Fibroblast of the aortic adventitia (primary cell): ENCODE data around the gene SCFD2. TPM values are rescaled to one million over a fixed set of nuclear protein-coding genes. Genes with fewer than 3 reads are reported as not detected.

Source experiments
- DNase-seq: peaks from one replicate; pipeline ENCODE4 v3.0.0-alpha.2; 2010; ENCODE audit warnings: low read depth
- H3K4me3 ChIP-seq: 2 replicates; pipeline ENCODE4 v1.5.1; 2011; ENCODE audit warnings: low read depth, mild to moderate bottlenecking, control low read depth, low read length, moderate library complexity
- total RNA-seq: library from RNA; depleted of rRNA; stranded (reverse); fragments of >200 nt; gene quantifications from 2 replicates; pipeline ENCODE4 v1.2.3, GENCODE V29; 2012; ENCODE audit warnings: low replicate concordance
- TF ChIP-seq, protein P1 (sequence below): IDR thresholded peaks from 2 replicates; pipeline ENCODE4 v1.5.1; 2011; ENCODE audit warnings: mild to moderate bottlenecking, low read length, control low read depth, inconsistent platforms; ENCODE audit not compliant: insufficient read depth

SCFD2 gene
- total RNA-seq, 1 donor, result 69.2 TPM

- TF ChIP-seq, protein P1, sequence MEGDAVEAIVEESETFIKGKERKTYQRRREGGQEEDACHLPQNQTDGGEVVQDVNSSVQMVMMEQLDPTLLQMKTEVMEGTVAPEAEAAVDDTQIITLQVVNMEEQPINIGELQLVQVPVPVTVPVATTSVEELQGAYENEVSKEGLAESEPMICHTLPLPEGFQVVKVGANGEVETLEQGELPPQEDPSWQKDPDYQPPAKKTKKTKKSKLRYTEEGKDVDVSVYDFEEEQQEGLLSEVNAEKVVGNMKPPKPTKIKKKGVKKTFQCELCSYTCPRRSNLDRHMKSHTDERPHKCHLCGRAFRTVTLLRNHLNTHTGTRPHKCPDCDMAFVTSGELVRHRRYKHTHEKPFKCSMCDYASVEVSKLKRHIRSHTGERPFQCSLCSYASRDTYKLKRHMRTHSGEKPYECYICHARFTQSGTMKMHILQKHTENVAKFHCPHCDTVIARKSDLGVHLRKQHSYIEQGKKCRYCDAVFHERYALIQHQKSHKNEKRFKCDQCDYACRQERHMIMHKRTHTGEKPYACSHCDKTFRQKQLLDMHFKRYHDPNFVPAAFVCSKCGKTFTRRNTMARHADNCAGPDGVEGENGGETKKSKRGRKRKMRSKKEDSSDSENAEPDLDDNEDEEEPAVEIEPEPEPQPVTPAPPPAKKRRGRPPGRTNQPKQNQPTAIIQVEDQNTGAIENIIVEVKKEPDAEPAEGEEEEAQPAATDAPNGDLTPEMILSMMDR, result no peak
- no peak for DNase-seq
These were observed 228.4 kb downstream of the SCFD2 start for GRCh38 chr4:53137468-53137867.

GRCh38 chr4:53136954-53137353, 228.9 kb downstream of the SCFD2 start:
- TF ChIP-seq, protein P1, result no peak
- no peak for DNase-seq
- H3K4me3 ChIP-seq, result no peak overlapping the region

More at GRCh38 chr4:53137468-53137867, 228.4 kb downstream of the SCFD2 start:
- H3K4me3 ChIP-seq, result no peak overlapping the region

GRCh38 chr4:53132132-53132891, 233.5 kb downstream of the SCFD2 start:
- peak; percentile 85 for DNase-seq
- TF ChIP-seq, protein P1, result no peak
- H3K4me3 ChIP-seq, result no peak overlapping the region

DNA sequence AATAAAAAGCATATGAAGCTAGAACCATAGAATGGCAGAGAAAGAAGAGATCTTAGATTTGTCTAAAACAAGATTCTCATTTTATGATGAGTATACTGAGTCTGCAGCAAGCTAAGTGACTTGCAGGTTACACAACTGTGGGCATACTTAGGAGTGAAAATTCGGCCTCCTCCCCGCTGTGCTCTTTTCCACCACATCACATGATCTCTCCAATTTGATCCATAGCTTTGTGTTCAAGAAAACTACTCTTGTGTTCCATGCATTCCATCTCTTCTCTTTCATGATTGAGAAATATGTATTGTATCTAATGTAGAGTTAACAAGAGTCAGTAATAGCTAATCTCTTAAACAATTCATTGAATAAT, 234.3 kb downstream of the SCFD2 start:
- H3K4me3 ChIP-seq, result no peak overlapping the region
- TF ChIP-seq, protein P1, result no peak
- DNase-seq, result peak; percentile 46

GRCh38 chr4:53130896-53131561, 234.8 kb downstream of the SCFD2 start:
- H3K4me3 ChIP-seq, result no peak overlapping the region
- DNase-seq, result no peak
- TF ChIP-seq, protein P1, result no peak

- TF ChIP-seq, protein P1, result no peak
- peak; percentile 41 for DNase-seq
- H3K4me3 ChIP-seq, result no peak overlapping the region
These were observed 237.0 kb downstream of the SCFD2 start for GRCh38 chr4:53128706-53129357.
